ENCODE results near the gene ANO3.

Gene ANO3

GRCh38 chr11:26537341-26537740 is 205.4 kb downstream of the ANO3 start:
- no peak overlapping the region for H3K4me3 ChIP-seq (ENCODE audit: low read length)
- H3K27me3 ChIP-seq (ENCODE audit: insufficient read depth, low read length): no peaks in the 10 kb centered on the region
- H3K9me3 ChIP-seq (ENCODE audit: low read length): no peaks in the 10 kb centered on the region
- H2AFZ ChIP-seq (ENCODE audit: low read depth, low read length): no peak overlapping the region
- no peaks in the 10 kb centered on the region for H3K4me1 ChIP-seq (ENCODE audit: insufficient read depth, low read length)
- no peaks in the 10 kb centered on the region for H3K36me3 ChIP-seq (ENCODE audit: insufficient read depth, low read length)

- Histone ChIP-seq H3K9me3 (ENCODE audit: low read length) (no peaks in the 10 kb centered on the region), H3K36me3 (ENCODE audit: insufficient read depth, low read length) (no peaks in the 10 kb centered on the region), H3K4me1 (ENCODE audit: insufficient read depth, low read length) (no peaks in the 10 kb centered on the region), H3K4me3 (ENCODE audit: low read length) (no peak overlapping the region), H3K27me3 (ENCODE audit: insufficient read depth, low read length) (no peaks in the 10 kb centered on the region), H2AFZ (ENCODE audit: low read depth, low read length) (no peak overlapping the region)
Measured at GRCh38 chr11:26539517-26539916, 207.6 kb downstream of the ANO3 start.

- Histone ChIP-seq H3K36me3 (ENCODE audit: insufficient read depth, low read length) (no peaks in the 10 kb centered on the region), H3K4me3 (ENCODE audit: low read length) (no peak overlapping the region), H3K9me3 (ENCODE audit: low read length) (no peaks in the 10 kb centered on the region), H3K27me3 (ENCODE audit: insufficient read depth, low read length) (no peaks in the 10 kb centered on the region), H3K4me1 (ENCODE audit: insufficient read depth, low read length) (no peaks in the 10 kb centered on the region), H2AFZ (ENCODE audit: low read depth, low read length) (no peak overlapping the region)
Measured at GRCh38 chr11:26541870-26542269, 209.9 kb downstream of the ANO3 start.

- Histone ChIP-seq H3K36me3 (ENCODE audit: insufficient read depth, low read length) (no peaks in the 10 kb centered on the region), H3K4me3 (ENCODE audit: low read length) (no peak overlapping the region), H3K27me3 (ENCODE audit: insufficient read depth, low read length) (no peaks in the 10 kb centered on the region), H2AFZ (ENCODE audit: low read depth, low read length) (no peak overlapping the region), H3K9me3 (ENCODE audit: low read length) (no peaks in the 10 kb centered on the region), H3K4me1 (ENCODE audit: insufficient read depth, low read length) (no peaks in the 10 kb centered on the region)
Measured at GRCh38 chr11:26549176-26549575, 217.2 kb downstream of the ANO3 start.

GRCh38 chr11:26550022-26550421 is 218.1 kb downstream of the ANO3 start:
- H2AFZ ChIP-seq (ENCODE audit: low read depth, low read length): no peak overlapping the region
- H3K4me3 ChIP-seq (ENCODE audit: low read length): no peak overlapping the region
- H3K36me3 ChIP-seq (ENCODE audit: insufficient read depth, low read length): no peaks in the 10 kb centered on the region
- H3K27me3 ChIP-seq (ENCODE audit: insufficient read depth, low read length): no peaks in the 10 kb centered on the region
- no peaks in the 10 kb centered on the region for H3K9me3 ChIP-seq (ENCODE audit: low read length)
- no peaks in the 10 kb centered on the region for H3K4me1 ChIP-seq (ENCODE audit: insufficient read depth, low read length)

- Histone ChIP-seq H3K4me1 (ENCODE audit: insufficient read depth, low read length) (no peaks in the 10 kb centered on the region), H3K4me3 (ENCODE audit: low read length) (no peak overlapping the region), H2AFZ (ENCODE audit: low read depth, low read length) (no peak overlapping the region), H3K27me3 (ENCODE audit: insufficient read depth, low read length) (no peaks in the 10 kb centered on the region), H3K9me3 (ENCODE audit: low read length) (no peaks in the 10 kb centered on the region), H3K36me3 (ENCODE audit: insufficient read depth, low read length) (no peaks in the 10 kb centered on the region)
Measured at GRCh38 chr11:26551186-26551801, 219.4 kb downstream of the ANO3 start.

- H2AFZ ChIP-seq (ENCODE audit: low read depth, low read length): no peak overlapping the region
- no peaks in the 10 kb centered on the region for H3K4me1 ChIP-seq (ENCODE audit: insufficient read depth, low read length)
- H3K4me3 ChIP-seq (ENCODE audit: low read length): no peak overlapping the region
- no peaks in the 10 kb centered on the region for H3K27me3 ChIP-seq (ENCODE audit: insufficient read depth, low read length)
- H3K36me3 ChIP-seq (ENCODE audit: insufficient read depth, low read length): no peaks in the 10 kb centered on the region
- H3K9me3 ChIP-seq (ENCODE audit: low read length): no peaks in the 10 kb centered on the region
Measured at GRCh38 chr11:26553182-26553581, 221.3 kb downstream of the ANO3 start.

GRCh38 chr11:26554455-26554854 is 222.5 kb downstream of the ANO3 start:
- Histone ChIP-seq H3K9me3 (ENCODE audit: low read length) (no peaks in the 10 kb centered on the region), H3K36me3 (ENCODE audit: insufficient read depth, low read length) (no peaks in the 10 kb centered on the region), H3K4me3 (ENCODE audit: low read length) (no peak overlapping the region), H3K27me3 (ENCODE audit: insufficient read depth, low read length) (no peaks in the 10 kb centered on the region), H3K4me1 (ENCODE audit: insufficient read depth, low read length) (peaks cover 2% of the 10 kb centered on the region), H2AFZ (ENCODE audit: low read depth, low read length) (peak overlapping the region; percentile 2)

- Histone ChIP-seq H3K27me3 (ENCODE audit: insufficient read depth, low read length) (no peaks in the 10 kb centered on the region), H3K4me1 (ENCODE audit: insufficient read depth, low read length) (peaks cover 2% of the 10 kb centered on the region)
Measured at GRCh38 chr11:26556582-26556981, 224.7 kb downstream of the ANO3 start.

GRCh38 chr11:26557666-26558065 is 225.7 kb downstream of the ANO3 start:
- Histone ChIP-seq H3K4me3 (ENCODE audit: low read length) (no peak overlapping the region), H3K4me1 (ENCODE audit: insufficient read depth, low read length) (peaks cover 2% of the 10 kb centered on the region), H3K27me3 (ENCODE audit: insufficient read depth, low read length) (no peaks in the 10 kb centered on the region), H3K36me3 (ENCODE audit: insufficient read depth, low read length) (no peaks in the 10 kb centered on the region), H2AFZ (ENCODE audit: low read depth, low read length) (no peak overlapping the region), H3K9me3 (ENCODE audit: low read length) (no peaks in the 10 kb centered on the region)

More at GRCh38 chr11:26556582-26556981, 224.7 kb downstream of the ANO3 start:
- Histone ChIP-seq H3K9me3 (ENCODE audit: low read length) (no peaks in the 10 kb centered on the region), H3K36me3 (ENCODE audit: insufficient read depth, low read length) (no peaks in the 10 kb centered on the region), H3K4me3 (ENCODE audit: low read length) (no peak overlapping the region), H2AFZ (ENCODE audit: low read depth, low read length) (no peak overlapping the region)

GRCh38 chr11:26558190-26558589 is 226.3 kb downstream of the ANO3 start:
- Histone ChIP-seq H3K27me3 (ENCODE audit: insufficient read depth, low read length) (no peaks in the 10 kb centered on the region), H3K4me3 (ENCODE audit: low read length) (no peak overlapping the region), H3K9me3 (ENCODE audit: low read length) (no peaks in the 10 kb centered on the region), H3K4me1 (ENCODE audit: insufficient read depth, low read length) (peaks cover 2% of the 10 kb centered on the region), H3K36me3 (ENCODE audit: insufficient read depth, low read length) (no peaks in the 10 kb centered on the region), H2AFZ (ENCODE audit: low read depth, low read length) (no peak overlapping the region)

- no peaks in the 10 kb centered on the region for H3K36me3 ChIP-seq (ENCODE audit: insufficient read depth, low read length)
- H3K4me1 ChIP-seq (ENCODE audit: insufficient read depth, low read length): no peaks in the 10 kb centered on the region
- no peak overlapping the region for H3K4me3 ChIP-seq (ENCODE audit: low read length)
- H3K9me3 ChIP-seq (ENCODE audit: low read length): no peaks in the 10 kb centered on the region
- H3K27me3 ChIP-seq (ENCODE audit: insufficient read depth, low read length): no peaks in the 10 kb centered on the region
- H2AFZ ChIP-seq (ENCODE audit: low read depth, low read length): peak overlapping the region; percentile 20
Measured at GRCh38 chr11:26569646-26570045, 237.7 kb downstream of the ANO3 start.

GRCh38 chr11:26571861-26572654 is 240.1 kb downstream of the ANO3 start, which contains the start of gene MUC15:
Gene MUC15, minus strand, starts transcription at chr11:26572263. Its CDS starts 5,169 bp downstream, at chr11:26567094.
- H3K36me3 ChIP-seq (ENCODE audit: insufficient read depth, low read length): no peaks in the 10 kb centered on the region
- no peak within 1 kb of the TSS for H2AFZ ChIP-seq (ENCODE audit: low read depth, low read length)
- H3K4me3 ChIP-seq (ENCODE audit: low read length): no peak within 1 kb of the TSS
- no peaks in the 10 kb centered on the region for H3K9me3 ChIP-seq (ENCODE audit: low read length)
- H3K27me3 ChIP-seq (ENCODE audit: insufficient read depth, low read length): no peaks in the 10 kb centered on the region
- no peaks in the 10 kb centered on the region for H3K4me1 ChIP-seq (ENCODE audit: insufficient read depth, low read length)
